Bronchial smooth muscle cell (primary cell): Measurements from ENCODE around the gene ATG4B. TPM values are rescaled to one million over a fixed set of nuclear protein-coding genes. Genes with fewer than 3 reads are reported as not detected.

Source experiments
- total RNA-seq: library from RNA; depleted of rRNA; stranded (reverse); fragments of >200 nt; gene quantifications from 2 replicates; pipeline ENCODE4 v1.2.1, GENCODE V29; 2014

ATG4B gene
- total RNA-seq = 43.2 and 77.6 TPM in 2 replicates

DNA sequence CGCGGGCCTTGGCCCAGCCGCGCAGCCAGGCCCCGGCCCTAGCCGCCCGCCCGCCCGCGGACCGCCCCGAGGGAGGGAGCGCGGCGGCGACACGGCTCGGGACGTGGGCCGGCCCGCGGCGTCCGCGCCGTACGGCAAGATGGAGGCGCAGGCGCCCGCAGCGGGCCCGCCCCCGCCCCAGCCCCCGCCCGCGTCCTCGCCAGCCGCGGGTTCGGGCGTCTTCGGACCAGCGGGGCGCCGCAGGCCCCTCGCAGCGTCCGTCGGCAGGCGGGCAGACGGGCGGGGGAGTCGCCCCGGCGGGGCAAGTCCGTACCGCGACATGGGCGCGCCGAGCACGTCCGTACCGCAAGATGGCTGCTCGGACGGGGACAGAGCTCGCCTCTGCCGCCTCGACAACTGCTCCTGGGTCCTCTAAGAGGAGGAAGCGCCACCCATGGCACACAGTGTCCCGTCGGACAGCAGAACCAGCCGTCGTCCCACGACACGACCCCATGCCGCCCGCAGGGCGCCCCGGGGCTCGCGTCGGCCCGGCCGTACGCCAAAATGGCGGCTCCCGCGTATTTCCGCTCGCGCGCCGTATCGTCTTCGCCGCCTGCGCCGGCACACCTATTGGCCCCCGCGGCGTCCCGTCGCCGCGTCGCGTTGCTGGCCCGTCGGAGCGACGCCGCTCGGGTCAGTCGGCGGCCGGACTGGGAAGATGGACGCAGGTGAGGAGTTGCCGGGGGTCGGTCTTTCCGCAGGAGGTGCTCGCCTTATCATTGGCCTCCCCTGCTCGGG is at the start of gene ATG4B, which contains the start of gene THAP4:
ATG4B (plus strand) TSS at position 676 of the 777 bp plus-strand sequence; CDS start at position 698, 22 bp downstream.
THAP4 (minus strand) TSS at position 141 of the 777 bp plus-strand sequence. CDS start 141 bp downstream, outside the sequence.

DNA sequence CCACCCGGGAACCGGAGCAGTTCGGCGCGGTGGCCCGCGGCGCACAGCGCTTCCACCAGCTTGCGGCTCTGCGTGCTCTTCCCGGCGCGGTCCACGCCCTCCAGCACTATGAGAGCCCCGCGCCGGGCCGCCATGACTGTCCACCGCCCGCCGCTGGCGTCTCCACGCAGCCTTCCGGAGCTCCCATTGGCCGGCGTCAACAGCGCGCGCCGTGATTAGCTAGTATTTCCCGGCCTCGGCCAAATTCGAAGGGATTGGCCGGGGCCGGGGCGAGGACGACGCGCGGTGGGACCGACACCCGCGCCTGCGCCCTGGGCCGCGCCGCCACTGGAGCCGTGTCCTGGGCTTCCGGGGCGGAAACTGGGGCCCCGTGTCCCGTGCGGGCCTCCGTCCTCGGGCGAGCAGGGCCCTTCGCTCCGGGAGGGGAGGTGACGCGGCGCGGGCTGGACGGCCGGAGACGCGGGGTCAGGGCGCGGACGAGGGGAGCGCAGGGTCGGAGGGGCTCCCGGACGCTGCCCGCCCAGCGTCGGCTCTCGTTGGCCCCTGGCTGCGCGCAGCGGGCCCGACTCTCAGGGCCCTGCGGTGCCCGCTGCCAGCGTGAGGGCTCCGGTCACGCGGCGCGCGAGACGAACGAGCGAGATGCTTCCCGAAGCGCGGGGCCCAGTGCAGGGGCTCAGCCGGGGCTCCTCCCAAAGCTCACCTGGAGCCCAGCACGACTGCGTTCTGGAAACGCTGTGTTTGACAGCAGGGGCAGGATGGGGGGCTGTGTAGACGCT is 49.3 kb downstream of the ATG4B start, which contains the start of gene DTYMK:
DTYMK (minus strand) TSS at position 166 of the 776 bp plus-strand sequence; CDS start at position 134, 32 bp downstream.

GRCh38 chr2:241701399-241702154 is 64.1 kb downstream of the ATG4B start, which contains the start of gene ING5:
Gene ING5, plus strand, starts transcription at chr2:241702039. Its CDS starts 27 bp downstream, at chr2:241702066.

Other genes starting within 250 kb of the ATG4B start
- gene STK25, start 129.1 kb upstream of the ATG4B start, total RNA-seq = 138 and 195 TPM in 2 replicates
- 6.7 and 9.3 TPM in 2 replicates for gene BOK, start 78.9 kb upstream of the ATG4B start, total RNA-seq
- 41.0 and 50.3 TPM in 2 replicates for gene THAP4, start 535 bp upstream of the ATG4B start, total RNA-seq
- 9.3 and 15.0 TPM in 2 replicates for gene DTYMK, start 49.1 kb downstream of the ATG4B start, total RNA-seq
- 25.2 and 29.7 TPM in 2 replicates for gene ING5, start 64.3 kb downstream of the ATG4B start, total RNA-seq
- 24.0 and 24.1 TPM in 2 replicates for gene D2HGDH, start 96.9 kb downstream of the ATG4B start, total RNA-seq
- gene GAL3ST2, start 139.1 kb downstream of the ATG4B start, total RNA-seq = 0.09 and 0.16 TPM in 2 replicates
- 0.16 and 0.17 TPM in 2 replicates for gene NEU4, start 171.5 kb downstream of the ATG4B start, total RNA-seq
- gene PDCD1, start 221.2 kb downstream of the ATG4B start, total RNA-seq = not detected in 2 replicates
- not detected in 2 replicates for gene RTP5, start 232.0 kb downstream of the ATG4B start, total RNA-seq